ENCODE data around the gene GPBP1. TPM values are rescaled to one million over a fixed set of nuclear protein-coding genes. Genes with fewer than 3 reads are reported as not detected.

Gene GPBP1
- total and polyA plus RNA-seq, 2 experiments from 2014 or later = 105 to 109 TPM

- no peaks in the 10 kb centered on the region for H3K36me3 ChIP-seq (ENCODE audit: insufficient read depth)
- Mint-ChIP-seq H3K4me1 (no peaks in the 10 kb centered on the region), H3K4me3 (no peak overlapping the region), H3K36me3 (ENCODE audit: low read depth) (peaks cover 3% of the 10 kb centered on the region), H3K27me3 (ENCODE audit: insufficient read depth, low read depth, poor library complexity) (no peaks in the 10 kb centered on the region), H3K27ac (no peak overlapping the region), H3K9me3 (peaks cover 4% of the 10 kb centered on the region)
- DNase-seq (ENCODE audit: low spot score) = no peak
- H3K4me3 ChIP-seq = no peak overlapping the region
- no peak overlapping the region for H3K4me2 ChIP-seq
- H3K27ac ChIP-seq (ENCODE audit: low read depth) = no peak overlapping the region
- H2AFZ ChIP-seq = no peak overlapping the region
- no peaks in the 10 kb centered on the region for H4K20me1 ChIP-seq (replicated peaks; ENCODE audit: insufficient read depth)
- no peaks in the 10 kb centered on the region for H3K4me1 ChIP-seq (ENCODE audit: insufficient read depth)
- H3K9me2 ChIP-seq (ENCODE audit: insufficient read depth) = peaks cover 7% of the 10 kb centered on the region; the same call in 1 of the 2 replicates
- no peaks in the 10 kb centered on the region for H3F3A ChIP-seq (replicated peaks; ENCODE audit: low read depth)
- H3K79me2 ChIP-seq (replicated peaks; ENCODE audit: insufficient read depth) = no peaks in the 10 kb centered on the region
- ATAC-seq = no peak
- H3K27me3 ChIP-seq (ENCODE audit: insufficient read depth) = no peaks in the 10 kb centered on the region
- TF ChIP-seq REST (IDR thresholded peaks at IDR 0.05; ENCODE audit: unreplicated experiment) = no peak
- no peak for TF ChIP-seq ETS1 (IDR thresholded peaks at IDR 0.05)
- no peak for TF ChIP-seq EZH2phosphoT487 (IDR thresholded peaks at IDR 0.05; ENCODE audit: unreplicated experiment)
- TF ChIP-seq CREB1 (CRISPR knock-in tag; IDR thresholded peaks at IDR 0.05; ENCODE audit: low read depth) = no peak
- no peak for TF ChIP-seq POLR2AphosphoS5 (IDR thresholded peaks at IDR 0.05; ENCODE audit: low read depth)
Observed at GRCh38 chr5:57152316-57152715, 21.5 kb upstream of the GPBP1 start.

GRCh38 chr5:57155033-57155432, 18.8 kb upstream of the GPBP1 start:
- H3K9me3 Mint-ChIP-seq = peaks cover 17% of the 10 kb centered on the region
- H3F3A ChIP-seq (replicated peaks; ENCODE audit: low read depth) = no peaks in the 10 kb centered on the region
- no peak for ATAC-seq
- TF ChIP-seq ETS1 (IDR thresholded peaks at IDR 0.05) = no peak
- no peak for TF ChIP-seq JUNB (IDR thresholded peaks at IDR 0.05; ENCODE audit: unreplicated experiment)
- no peak for TF ChIP-seq REST (IDR thresholded peaks at IDR 0.05; ENCODE audit: unreplicated experiment)

More at GRCh38 chr5:57155033-57155432, 18.8 kb upstream of the GPBP1 start:
- no peak overlapping the region for H3K4me2 ChIP-seq
- Mint-ChIP-seq H3K27me3 (ENCODE audit: insufficient read depth, low read depth, poor library complexity) (no peaks in the 10 kb centered on the region), H3K4me1 (no peaks in the 10 kb centered on the region), H3K4me3 (no peak overlapping the region), H3K36me3 (ENCODE audit: low read depth) (peaks cover 7% of the 10 kb centered on the region), H3K27ac (no peak overlapping the region)
- no peaks in the 10 kb centered on the region for H3K36me3 ChIP-seq (ENCODE audit: insufficient read depth)
- no peak overlapping the region for H2AFZ ChIP-seq
- no peak overlapping the region for H3K27ac ChIP-seq (ENCODE audit: low read depth)
- DNase-seq (ENCODE audit: low spot score) = no peak
- no peak overlapping the region for H3K4me3 ChIP-seq
- peaks cover 7% of the 10 kb centered on the region; the same call in 1 of the 2 replicates for H3K9me2 ChIP-seq (ENCODE audit: insufficient read depth)
- no peaks in the 10 kb centered on the region for H3K79me2 ChIP-seq (replicated peaks; ENCODE audit: insufficient read depth)
- H3K4me1 ChIP-seq (ENCODE audit: insufficient read depth) = no peaks in the 10 kb centered on the region
- no peaks in the 10 kb centered on the region for H4K20me1 ChIP-seq (replicated peaks; ENCODE audit: insufficient read depth)
- H3K27me3 ChIP-seq (ENCODE audit: insufficient read depth) = no peaks in the 10 kb centered on the region

Data from GM23338 (cell line).